Stimulated activated CD4-positive, alpha-beta T cell treated with anti-CD3 and anti-CD28 coated beads, TNF-alpha, amount 100 ng/mL, for 4 hours (primary cell): ENCODE results near the gene USP34.
"Not testable (repeated sequence)": the region's sequence is repeated elsewhere in the genome, so short reads cannot be mapped to it uniquely, and the experiment has no call there.

Source experiments
- DNase-seq, 3 experiments: peaks; one replicate each; pipeline ENCODE4 v3.0.0-alpha.2; 2020; ENCODE audit warnings: low read depth in 3 of 3

The USP34 gene

DNA sequence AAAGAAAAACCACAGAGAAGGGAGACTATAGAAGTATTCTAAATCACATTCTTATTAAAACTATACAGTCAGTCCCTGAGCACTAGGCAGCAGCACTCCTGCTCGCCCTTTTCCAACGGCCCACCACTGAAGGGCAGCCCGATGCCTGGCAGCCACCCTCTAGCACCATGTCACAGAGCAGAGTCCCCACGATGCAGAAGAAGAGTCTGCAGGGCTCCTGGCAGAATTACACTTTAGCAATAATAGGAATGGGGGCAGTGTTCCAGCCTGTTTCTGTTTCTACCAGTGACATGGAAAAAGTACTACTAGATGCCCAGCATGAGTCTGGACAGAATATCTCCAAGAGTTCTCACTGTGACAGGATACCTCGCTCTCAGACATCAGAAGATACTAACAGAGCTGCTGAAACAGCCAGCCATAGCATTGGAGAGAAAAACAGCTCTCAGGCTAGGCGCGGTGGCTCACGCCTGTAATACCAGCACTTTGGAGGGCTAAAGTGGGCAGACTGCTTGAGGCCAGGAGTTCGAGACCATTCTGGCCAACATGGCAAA lies 221.3 kb downstream of the USP34 start:
- no peak for DNase-seq

DNA sequence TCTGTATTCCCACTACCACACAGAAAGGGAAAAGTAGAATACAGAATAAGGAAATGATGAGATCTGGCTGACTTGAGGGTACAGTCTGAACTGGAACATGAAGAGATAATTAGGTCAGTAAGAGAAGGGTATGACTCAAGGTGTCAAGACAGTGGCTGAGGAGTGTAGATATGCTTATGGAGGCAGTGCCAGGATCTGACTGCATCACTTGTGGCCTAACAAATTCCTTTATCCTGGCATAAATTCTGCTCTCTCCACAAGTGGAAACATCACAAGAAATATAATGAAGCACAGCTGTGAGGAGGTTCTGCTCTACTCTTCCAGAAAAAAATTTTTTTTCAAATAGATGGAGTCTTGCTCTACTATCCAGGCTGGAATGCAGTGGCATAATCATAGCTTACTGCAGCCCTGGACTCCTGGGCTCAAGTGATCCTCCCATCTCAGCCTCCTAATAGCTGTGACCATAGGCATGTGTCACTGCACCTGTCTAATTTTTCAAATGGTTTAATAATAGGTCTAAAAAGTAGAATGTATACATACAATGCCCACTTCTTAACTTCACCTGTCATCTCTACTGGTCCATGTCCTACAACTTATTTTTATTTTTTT lies 223.6 kb downstream of the USP34 start:
- DNase-seq: no peak

DNA sequence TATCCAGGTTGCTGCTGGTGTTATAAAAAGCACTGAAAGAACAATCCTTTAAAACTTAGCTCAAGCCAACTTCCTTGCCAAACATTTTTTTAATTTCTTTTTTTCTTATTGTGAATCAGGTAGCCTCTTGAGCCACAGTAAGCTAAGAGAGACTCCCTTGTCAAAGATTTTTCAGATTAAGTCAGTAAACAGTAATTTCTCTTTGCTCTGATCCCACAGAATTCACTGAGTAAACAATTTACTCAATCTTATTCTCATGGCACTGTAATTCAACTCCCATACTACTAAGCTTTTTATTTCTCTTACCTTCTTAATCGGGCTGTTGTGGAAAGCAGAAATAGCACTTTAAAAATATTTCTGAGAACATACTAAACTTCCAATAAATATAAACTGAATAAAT lies 226.2 kb downstream of the USP34 start:
- DNase-seq: no peak

DNA sequence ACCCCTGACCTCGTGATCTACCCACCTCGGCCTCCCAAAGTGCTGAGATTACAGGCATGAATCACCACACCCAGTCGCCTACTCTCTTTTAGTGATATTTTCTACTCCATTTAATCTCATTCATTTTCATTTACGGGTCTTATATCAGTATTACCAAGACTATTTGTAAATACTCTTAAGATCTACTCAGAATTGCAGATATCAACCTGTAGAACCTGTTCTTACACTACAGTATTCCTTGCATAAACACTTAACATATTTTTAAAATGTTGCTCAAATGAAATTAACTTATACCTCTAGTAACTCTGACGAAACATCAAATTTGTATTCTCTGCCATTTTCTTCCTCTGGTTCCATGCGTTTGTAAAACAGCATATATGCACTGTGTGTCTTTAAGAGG lies 229.6 kb downstream of the USP34 start:
- DNase-seq: no peak

DNA sequence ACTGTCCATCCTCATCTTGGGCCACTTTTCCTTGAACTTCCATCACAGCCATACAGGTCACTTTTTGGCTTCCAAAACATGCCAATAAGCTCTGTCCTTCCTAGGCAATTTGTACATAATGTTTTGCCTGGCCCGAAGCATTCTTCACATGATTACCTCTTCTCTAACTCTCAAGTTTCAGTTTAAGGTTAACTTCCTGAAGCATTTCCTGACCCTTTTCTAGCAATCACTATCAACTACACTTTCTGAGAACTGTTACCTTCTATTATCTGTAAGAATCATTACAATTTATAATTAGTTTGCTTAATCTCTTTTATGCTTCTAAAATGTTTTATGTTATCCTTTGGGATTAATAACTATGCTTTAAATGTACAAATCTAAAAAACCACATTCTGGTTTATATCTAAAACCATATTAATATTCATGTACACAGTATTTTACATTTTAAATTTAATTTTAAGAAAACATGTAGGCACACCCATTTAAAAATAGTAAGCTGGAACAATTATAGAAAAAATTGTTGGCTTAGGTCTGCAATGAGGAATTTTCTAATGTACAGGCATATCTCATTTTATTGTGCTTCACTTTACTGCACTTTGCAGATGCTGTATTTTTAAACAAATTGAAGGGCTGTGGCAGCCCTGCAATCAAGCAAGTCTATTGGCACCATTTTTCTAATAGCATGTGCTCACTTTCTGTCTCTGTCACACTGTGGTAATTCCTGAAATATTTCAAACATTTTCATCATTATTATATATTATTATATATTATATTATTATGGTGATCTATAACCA lies 232.5 kb downstream of the USP34 start:
- no peak for DNase-seq

DNA sequence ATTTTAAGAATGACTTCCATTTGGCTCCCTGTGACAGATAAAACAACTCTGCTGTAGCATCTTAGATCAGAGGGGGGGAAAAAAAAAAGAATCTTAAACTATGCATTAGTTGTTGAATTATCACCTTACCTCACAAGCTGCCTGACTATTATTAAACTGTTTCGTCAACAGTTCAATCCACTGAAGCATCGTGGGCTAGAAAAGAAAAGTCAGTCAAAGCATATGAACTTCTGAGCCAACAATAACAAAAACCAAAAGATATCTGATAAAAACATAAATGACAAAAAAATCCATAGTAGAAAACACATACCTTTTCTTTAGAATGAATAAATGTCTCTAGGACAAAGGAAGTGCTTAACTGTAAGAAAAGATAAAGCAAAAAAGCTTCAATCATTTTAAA lies 235.2 kb downstream of the USP34 start:
- DNase-seq: no peak

DNA sequence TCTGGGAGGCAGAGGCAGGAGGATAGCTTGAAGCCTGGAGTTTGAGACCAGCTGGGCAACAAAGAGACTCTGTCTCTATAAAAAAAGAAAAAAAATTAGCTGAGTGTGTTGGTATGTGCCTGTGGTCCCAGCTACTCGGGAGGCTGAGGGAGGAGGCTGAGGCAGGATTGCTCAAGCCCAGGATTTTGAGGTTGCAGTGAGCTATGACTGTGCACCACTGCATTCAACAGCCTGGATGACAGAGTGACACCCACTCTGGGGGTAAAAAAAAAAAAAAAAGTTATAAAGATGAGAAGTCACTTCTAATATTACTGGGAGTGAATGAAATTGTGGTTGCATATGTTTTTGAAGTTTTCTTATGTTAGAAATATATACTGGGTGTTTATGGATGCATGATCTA lies 237.3 kb downstream of the USP34 start:
- no peak for DNase-seq

DNA sequence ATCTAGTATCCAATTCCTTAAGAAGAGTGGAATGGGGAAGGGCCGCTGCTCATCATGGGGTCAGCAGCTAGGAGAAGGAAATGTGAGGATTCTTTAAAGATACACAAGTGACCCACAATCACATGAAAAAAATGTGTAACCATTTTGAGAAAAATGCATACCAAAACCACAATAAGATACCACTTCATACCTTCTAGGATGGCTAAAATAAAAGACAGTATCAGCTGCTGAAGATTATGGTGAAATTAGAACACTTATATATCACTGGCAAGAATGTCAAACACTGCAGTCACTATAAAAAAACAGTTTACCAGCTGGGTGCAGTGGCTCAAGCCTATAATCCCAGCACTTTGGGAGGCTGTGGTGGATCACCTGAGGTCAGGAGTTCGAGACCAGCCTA lies 241.0 kb downstream of the USP34 start:
- no peak for DNase-seq

DNA sequence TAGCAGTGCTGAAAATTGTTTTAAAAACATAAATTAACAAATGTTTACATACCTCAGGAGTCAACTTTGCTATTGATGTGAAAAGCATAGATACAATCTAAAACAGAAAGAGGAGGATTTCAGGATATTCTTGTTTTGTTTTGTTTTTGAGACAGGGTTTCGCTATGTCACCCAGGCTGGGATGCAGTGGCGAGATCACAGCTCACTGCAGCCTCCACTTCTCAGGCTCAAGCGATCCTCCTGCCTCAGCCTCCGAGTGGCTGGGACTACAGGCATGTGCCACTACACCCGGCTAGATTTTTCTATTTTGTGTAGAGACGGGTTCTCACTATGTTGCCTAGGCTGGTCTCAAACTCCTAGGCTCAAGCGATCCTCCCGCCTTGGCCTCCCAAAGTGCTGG lies 248.3 kb downstream of the USP34 start:
- no peak for DNase-seq

DNA sequence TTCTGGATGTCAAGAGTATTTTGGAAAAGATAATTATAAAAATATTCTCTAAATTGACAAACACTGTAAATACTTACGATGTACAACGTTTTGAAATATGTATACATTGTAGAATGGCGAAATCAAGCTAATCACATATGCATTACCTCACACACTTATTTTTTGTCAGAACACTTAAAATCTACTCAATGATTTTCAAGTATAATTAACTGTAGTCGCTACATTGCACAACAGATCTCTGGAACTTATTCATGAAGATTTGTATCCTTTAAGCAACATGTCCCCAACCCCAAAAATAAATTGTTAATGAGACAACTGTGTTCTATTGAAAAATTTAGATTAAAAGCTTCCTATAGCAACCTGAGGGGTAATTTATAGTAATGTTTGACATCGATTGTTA lies 249.1 kb downstream of the USP34 start:
- no peak for DNase-seq

DNA sequence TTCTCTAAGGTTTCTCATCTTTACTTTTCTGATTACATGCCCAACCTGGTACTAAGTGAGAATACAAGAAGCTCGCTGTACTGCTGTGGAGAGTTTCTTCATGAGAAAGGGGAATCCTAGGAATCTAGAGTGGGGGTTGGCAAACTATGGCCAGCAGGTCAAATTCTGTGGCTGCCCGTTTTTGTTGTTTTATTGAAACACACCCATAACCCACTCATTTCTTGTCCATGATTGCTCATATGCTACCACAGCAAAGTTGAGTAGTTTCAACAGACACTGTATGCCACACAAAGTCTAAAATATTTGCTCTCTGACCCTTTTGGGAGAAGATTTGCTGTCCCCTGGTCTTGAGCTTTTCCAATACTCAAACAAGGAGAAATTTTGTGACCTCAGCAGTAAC lies 250.1 kb downstream of the USP34 start:
- DNase-seq: no peak

DNA sequence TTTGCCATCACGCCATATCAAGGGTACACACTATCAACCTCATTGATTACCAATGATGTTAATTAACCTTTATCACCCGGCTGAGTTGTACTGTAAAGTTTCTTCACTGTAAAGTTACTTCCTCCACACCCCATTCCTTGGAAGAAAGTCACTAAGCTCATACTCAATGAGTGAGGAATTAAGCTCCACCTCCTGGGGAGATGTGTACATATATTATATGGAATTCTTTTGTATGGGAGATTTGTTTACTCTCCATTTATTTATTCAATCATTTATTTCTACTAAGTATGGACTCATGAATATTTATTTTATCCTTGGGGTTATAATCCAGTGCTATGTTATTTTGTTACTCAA lies 252.1 kb downstream of the USP34 start:
- DNase-seq: no peak

DNA sequence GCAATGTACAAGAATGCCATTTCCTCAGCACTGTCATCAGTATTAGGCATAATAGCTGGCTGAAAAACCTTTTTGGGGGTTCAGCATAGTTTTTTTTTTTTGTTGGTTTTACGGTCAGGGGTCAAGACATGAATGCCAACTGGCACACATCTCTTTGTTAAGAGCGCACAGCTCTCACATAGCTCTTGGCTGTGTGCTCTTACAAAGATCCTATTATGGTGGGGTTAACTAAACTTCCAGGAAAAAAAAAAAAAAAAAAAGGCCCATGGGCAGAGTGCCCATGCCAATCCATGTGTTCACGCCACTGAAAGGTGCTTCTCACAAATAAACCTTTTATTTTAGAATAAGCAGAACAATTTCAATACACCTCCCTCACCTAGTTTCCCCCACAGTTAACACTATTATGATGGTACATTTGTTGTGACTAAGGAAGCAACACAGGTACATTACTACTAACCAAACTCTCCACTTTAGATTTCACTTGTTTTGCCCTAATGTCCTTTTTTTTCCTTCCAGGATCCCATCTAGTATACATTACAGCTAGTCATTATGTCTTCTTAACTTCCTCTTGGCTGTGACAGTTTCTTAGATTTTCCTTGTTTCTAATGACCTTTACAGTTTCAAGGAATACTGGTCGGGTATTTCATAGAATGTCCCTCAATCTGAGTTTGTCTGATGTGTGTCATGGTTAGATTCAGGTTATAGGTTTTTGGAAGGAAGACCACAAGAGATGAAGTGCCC lies 252.6 kb downstream of the USP34 start:
- DNase-seq: no peak

DNA sequence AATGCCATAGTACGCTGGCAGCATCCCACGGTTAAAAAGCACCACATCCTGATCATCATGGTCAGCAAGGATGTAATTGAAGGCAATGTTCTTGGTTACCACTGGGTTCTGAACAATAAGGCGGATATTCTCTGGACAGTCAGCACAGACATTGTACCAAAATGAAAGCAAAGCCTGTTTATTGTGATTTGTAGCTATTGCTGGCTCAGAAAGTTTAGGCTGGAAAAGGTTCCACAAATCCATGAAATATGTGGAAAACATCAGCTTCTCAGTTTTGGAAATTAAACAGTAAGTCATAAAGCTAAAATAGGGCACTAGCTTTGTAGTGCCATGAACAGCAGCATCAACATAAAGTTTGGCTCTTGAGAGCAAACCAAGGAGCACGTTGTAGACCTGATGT lies 256.7 kb downstream of the USP34 start:
- no peak for DNase-seq

DNA sequence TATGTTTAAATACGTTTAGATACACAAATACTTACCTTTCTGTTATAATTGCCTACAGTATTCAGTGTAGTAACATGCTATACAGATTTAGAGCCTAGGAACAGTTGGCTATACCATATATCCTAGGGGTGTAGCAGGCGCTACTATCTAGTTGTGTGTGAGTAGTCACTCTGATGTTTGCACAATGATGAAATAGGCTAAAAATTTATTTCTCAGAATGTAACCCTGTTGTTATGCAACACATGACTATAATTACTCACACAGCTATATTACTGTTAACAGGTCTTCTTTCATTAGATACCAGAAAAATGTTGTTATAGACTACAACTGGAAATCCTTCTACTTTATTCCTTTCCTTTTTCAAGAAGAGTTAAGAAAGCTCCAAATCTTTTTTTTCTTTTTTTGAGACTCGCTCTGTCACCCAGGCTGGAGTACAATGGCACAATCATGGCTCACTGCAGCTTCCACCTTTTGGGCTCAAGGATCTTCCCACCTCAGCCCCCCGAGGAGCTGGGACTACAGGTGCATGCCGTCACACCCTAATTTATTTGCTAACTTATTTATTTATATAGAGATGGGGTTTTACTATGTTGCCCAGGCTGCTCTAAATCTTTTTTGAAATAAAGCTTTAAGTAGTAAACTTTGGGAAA lies 260.4 kb downstream of the USP34 start:
- no peak for DNase-seq

DNA sequence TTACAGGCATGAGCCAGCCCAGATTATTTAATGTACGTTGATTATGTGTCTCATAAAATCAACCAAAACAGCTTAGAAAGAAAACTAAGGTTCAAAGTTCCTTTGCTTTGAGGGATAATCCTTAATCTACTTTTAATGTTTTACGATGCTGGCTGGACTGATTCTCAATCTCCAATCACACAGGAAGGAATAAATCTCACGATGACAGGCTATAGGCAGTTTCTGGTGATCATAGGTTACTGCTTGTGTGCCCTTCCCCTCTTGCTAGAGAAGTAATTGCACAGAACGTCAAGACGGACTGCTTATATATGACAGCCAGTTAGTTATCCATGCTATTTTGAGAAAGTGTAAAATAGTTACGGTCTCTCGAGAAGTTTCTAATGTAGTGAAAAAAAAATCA lies 265.8 kb downstream of the USP34 start:
- no peak for DNase-seq

DNA sequence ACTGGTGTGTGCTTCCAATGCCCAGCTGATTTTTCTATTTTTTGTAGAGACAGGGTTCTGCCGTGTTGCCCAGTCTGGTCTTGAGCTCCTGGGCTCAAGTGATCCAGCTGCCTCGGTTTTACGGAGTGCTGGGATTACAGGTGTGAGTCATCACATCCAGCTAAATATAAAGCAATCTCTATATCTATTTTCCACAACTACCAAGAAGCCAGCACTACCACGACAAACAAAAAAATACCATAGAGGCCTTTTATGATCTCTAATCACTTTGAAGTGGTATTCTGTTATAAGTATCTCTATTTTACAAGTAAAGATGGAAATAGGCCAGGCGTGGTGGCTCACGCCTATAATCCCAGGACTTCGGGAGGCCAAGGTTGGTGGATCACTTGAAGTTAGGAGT lies 274.2 kb downstream of the USP34 start:
- DNase-seq: no peak

DNA sequence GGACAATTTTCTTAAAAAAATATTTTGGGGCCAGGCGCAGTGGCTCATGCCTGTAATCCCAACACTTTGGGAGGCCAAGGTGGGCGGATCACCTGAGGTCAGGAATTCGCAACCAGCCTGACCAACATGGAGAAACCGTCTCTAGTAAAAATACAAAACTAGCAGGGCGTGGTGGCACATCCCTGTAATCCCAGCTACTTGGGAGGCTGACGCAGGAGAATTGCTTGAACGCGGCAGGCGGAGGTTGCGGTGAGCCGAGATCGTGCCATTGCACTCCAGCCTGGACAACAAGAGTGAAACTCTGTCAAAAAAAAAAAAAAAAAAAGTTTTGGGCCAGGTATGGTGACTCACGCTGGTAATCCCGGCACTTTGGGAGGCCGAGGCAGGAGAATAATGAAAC lies 276.2 kb downstream of the USP34 start:
- DNase-seq: not testable (repeated sequence)

DNA sequence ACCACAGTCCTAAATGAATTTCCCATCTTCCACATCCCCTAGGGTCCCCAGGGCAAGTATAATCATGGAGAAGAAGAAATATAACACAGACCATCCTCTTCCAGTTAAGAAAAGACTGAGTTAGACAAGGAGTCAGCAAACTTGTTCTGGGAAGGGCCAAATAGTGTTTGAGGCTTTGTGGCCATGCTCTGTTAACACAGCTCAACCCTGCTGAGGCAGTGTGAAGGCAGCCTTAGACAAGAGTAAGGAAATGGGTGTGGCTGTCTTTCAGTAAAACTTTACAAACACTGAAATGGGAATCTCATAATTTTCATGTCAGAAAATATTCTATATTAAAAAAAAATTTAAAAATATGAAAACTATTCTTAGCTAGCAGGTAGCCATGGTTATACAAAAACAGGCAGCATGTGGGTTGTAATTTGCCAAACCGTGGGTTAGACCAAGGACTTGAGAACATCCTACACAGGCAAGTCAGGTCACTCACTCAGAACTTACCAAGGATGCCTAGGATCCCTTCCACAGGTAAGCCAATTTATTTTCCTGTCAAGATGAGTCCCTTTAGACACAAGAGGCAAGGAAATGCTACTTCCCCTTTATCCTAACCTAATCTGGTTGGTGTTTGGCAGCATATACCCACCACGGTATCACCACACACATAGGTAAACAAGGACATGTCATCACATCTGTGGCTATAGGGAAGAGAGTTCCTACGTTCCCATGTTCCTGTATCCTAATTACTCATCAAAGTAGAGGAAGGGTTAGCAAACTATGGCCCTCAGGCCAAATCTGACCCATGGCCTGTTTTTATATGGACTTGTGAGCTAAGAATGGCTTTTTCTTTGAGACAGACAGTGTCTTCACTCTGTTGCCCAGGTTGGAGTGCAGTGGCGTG lies 277.0 kb downstream of the USP34 start:
- DNase-seq: no peak

DNA sequence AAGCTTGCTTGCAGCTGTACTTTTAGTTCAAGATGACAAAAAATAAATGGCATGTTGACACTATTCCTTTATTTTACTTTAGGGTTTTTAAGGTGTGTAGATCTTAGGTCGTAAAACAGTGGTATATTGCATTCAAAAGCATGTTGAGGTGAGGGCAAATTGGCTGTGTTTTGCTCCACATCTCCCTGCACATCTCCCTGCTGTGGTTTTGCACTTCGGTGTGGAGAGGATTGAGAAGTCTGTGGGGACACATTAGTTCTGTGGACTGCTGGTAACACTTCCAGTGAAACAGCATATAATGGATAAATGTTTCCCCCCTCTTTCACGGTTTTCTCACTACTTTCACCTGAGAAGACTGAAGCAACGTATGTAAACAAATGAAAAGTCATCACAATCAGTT lies 283.8 kb downstream of the USP34 start:
- DNase-seq: no peak

DNA sequence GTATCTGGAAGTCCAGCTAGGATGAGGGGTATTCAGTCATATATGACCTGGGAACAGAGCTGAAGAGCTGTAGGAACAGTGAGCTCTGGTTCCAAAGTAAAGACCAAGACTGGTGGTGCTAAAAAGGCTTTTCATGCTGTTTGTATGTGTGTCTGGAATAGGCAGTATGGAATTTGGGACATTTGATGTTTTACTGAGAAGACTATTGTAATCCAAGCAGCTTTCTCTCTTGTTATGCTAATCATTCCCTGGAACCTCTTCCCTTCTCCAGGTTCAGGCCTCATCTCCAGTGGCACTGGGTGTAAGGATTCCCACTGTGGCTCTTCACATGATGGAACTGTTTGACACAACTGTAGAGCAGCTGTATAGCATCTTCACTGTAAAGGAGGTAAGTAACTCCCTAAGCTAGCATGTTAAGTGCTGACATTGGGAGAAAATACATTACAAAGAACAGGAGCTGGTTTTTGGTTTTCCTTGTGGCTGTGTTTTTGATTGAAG lies 285.6 kb downstream of the USP34 start:
- DNase-seq: no peak
